ENCODE measurements around the gene SLC9A9.

DNA sequence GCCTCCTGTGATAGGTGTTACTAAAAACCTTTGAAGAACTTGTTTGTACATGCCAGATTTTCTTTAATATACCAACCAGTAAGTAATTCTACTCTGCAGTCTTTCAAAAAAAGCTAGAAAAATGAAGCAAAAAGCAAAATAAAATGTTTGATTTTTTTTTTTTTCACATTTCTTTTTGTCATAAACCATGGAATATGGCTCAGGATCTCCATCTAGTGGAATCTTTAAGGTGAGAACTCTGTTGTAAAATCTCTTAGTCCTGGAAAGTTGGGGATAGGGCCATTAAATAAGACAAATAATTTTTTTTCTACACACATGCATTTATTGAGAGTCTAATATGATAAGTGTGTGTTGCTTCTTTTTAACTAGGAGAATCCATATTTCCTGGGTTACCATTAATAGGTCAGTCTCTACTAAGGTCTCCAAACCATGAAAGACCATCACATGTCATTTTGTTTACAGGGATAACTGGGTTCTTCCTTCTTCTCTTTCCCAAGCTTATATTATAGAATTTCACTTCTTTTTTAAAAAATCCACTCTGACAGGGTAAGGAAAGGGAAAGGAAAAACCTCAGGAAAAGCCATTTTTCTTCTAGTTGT lies 84.6 kb downstream of the SLC9A9 start:
- TF ChIP-seq, protein P1, sequence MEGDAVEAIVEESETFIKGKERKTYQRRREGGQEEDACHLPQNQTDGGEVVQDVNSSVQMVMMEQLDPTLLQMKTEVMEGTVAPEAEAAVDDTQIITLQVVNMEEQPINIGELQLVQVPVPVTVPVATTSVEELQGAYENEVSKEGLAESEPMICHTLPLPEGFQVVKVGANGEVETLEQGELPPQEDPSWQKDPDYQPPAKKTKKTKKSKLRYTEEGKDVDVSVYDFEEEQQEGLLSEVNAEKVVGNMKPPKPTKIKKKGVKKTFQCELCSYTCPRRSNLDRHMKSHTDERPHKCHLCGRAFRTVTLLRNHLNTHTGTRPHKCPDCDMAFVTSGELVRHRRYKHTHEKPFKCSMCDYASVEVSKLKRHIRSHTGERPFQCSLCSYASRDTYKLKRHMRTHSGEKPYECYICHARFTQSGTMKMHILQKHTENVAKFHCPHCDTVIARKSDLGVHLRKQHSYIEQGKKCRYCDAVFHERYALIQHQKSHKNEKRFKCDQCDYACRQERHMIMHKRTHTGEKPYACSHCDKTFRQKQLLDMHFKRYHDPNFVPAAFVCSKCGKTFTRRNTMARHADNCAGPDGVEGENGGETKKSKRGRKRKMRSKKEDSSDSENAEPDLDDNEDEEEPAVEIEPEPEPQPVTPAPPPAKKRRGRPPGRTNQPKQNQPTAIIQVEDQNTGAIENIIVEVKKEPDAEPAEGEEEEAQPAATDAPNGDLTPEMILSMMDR (IDR thresholded peaks at IDR 0.05) = peak; percentile 45
- TF ChIP-seq, protein P2, sequence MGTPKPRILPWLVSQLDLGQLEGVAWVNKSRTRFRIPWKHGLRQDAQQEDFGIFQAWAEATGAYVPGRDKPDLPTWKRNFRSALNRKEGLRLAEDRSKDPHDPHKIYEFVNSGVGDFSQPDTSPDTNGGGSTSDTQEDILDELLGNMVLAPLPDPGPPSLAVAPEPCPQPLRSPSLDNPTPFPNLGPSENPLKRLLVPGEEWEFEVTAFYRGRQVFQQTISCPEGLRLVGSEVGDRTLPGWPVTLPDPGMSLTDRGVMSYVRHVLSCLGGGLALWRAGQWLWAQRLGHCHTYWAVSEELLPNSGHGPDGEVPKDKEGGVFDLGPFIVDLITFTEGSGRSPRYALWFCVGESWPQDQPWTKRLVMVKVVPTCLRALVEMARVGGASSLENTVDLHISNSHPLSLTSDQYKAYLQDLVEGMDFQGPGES (IDR thresholded peaks at IDR 0.05; ENCODE audit: low read depth, low read length) = no peak
- TF ChIP-seq, protein P3, sequence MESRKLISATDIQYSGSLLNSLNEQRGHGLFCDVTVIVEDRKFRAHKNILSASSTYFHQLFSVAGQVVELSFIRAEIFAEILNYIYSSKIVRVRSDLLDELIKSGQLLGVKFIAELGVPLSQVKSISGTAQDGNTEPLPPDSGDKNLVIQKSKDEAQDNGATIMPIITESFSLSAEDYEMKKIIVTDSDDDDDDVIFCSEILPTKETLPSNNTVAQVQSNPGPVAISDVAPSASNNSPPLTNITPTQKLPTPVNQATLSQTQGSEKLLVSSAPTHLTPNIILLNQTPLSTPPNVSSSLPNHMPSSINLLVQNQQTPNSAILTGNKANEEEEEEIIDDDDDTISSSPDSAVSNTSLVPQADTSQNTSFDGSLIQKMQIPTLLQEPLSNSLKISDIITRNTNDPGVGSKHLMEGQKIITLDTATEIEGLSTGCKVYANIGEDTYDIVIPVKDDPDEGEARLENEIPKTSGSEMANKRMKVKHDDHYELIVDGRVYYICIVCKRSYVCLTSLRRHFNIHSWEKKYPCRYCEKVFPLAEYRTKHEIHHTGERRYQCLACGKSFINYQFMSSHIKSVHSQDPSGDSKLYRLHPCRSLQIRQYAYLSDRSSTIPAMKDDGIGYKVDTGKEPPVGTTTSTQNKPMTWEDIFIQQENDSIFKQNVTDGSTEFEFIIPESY (IDR thresholded peaks at IDR 0.05; ENCODE audit: borderline replicate concordance, low read depth) = no peak

All from SK-N-SH (cell line).